GM12801 (cell line): ENCODE data around the gene PPP1R15B.

ENCODE experiments used
- CTCF ChIP-seq: IDR thresholded peaks from one replicate; pipeline ENCODE4 v1.5.1; 2011; ENCODE audit warnings: control low read depth; ENCODE audit not compliant: insufficient read length; ENCODE audit errors: extremely low read depth

Gene PPP1R15B

GRCh38 chr1:204434116-204434755, 22.6 kb upstream of the PPP1R15B start:
- no peak for TF ChIP-seq CTCF

GRCh38 chr1:204432708-204433107, 21.1 kb upstream of the PPP1R15B start:
- no peak for TF ChIP-seq CTCF

- TF ChIP-seq CTCF: peak; percentile 43
Measured at GRCh38 chr1:204431310-204432184, 19.9 kb upstream of the PPP1R15B start.

- no peak for TF ChIP-seq CTCF
Measured at GRCh38 chr1:204429746-204430145, 18.1 kb upstream of the PPP1R15B start.

- TF ChIP-seq CTCF: no peak
Measured at GRCh38 chr1:204426971-204427701, 15.5 kb upstream of the PPP1R15B start.

GRCh38 chr1:204426474-204426873, 14.9 kb upstream of the PPP1R15B start:
- no peak for TF ChIP-seq CTCF

- no peak for TF ChIP-seq CTCF
Measured at GRCh38 chr1:204426035-204426436, 14.4 kb upstream of the PPP1R15B start.
